IMR-90 (cell line): ENCODE measurements around the gene SORD. TPM values are rescaled to one million over a fixed set of nuclear protein-coding genes. Genes with fewer than 3 reads are reported as not detected.

Experiments used
- ATAC-seq: fragments of 200-7000 bp; cut with Tn5 transposase; 2 replicates; pipeline ENCODE4 v1.9.1; 2020; ENCODE audit warnings: low read depth, mild to moderate bottlenecking, moderate library complexity
- BruUV-seq: library from RNA; stranded (reverse); fragments of 400-500 nt; replicated peaks from 2 replicates; lab custom pipeline; 2021; lab: Mats Ljungman, UMichigan
- CTCF ChIA-PET: fragments of 300-600 bp; formaldehyde crosslinking; extraction: SDS; loops from one replicate; lab custom pipeline; 2021; ENCODE audit warnings: antibody characterized with exemption; lab: Yijun Ruan, JAX
- POLR2A ChIA-PET: fragments of 300-600 bp; sonication (Branson Sonifier 250); formaldehyde crosslinking; loops from one replicate; lab custom pipeline; 2022; ENCODE audit warnings: antibody characterized with exemption; ENCODE audit not compliant: unreplicated experiment; lab: Charles Lee
- DNase-seq: peaks from one replicate; pipeline ENCODE4 v3.0.0; 2013
- H2AFZ ChIP-seq: replicated peaks from 2 replicates; pipeline ENCODE3; 2013; ENCODE audit warnings: low read length, mild to moderate bottlenecking; ENCODE audit not compliant: poor library complexity
- H2AK5ac ChIP-seq: 2 replicates; pipeline ENCODE4 v1.6.1; 2013; ENCODE audit warnings: low read depth, low read length, inconsistent platforms
- H2AK9ac ChIP-seq: replicated peaks from 2 replicates; pipeline ENCODE3; 2013; ENCODE audit warnings: mild to moderate bottlenecking, low read depth, low read length, moderate library complexity; ENCODE audit not compliant: poor library complexity
- H2BK120ac ChIP-seq: 2 replicates; pipeline ENCODE4 v1.6.1; 2013; ENCODE audit warnings: low read depth, low read length, inconsistent platforms
- H2BK15ac ChIP-seq: 3 replicates; pipeline ENCODE4 v1.6.1; 2013; ENCODE audit warnings: low read depth, low read length, inconsistent platforms
- H2BK20ac ChIP-seq: 2 replicates; pipeline ENCODE4 v1.6.1; 2013; ENCODE audit warnings: low read depth, mild to moderate bottlenecking, inconsistent platforms, low read length, moderate library complexity
- H2BK5ac ChIP-seq: 2 replicates; pipeline ENCODE4 v1.6.1; 2013; ENCODE audit warnings: mild to moderate bottlenecking, low read depth, low read length, inconsistent platforms; ENCODE audit not compliant: poor library complexity, severe bottlenecking
- H3K14ac ChIP-seq: replicated peaks from 2 replicates; pipeline ENCODE4 v1.6.1; 2013; ENCODE audit warnings: low read depth, low read length, inconsistent platforms
- H3K18ac ChIP-seq: 2 replicates; pipeline ENCODE4 v1.6.1; 2013; ENCODE audit warnings: low read depth, low read length, control low read depth
- H3K23ac ChIP-seq: 2 replicates; pipeline ENCODE4 v1.6.1; 2013; ENCODE audit warnings: low read depth, low read length, inconsistent platforms
- H3K27ac ChIP-seq: 2 replicates; pipeline ENCODE4 v1.5.1; 2013; ENCODE audit warnings: mild to moderate bottlenecking, control low read depth, low read length; ENCODE audit not compliant: insufficient read depth
- H3K27me3 ChIP-seq: 2 replicates; pipeline ENCODE4 v1.6.1; 2013; ENCODE audit warnings: low read length; ENCODE audit not compliant: control insufficient read depth, insufficient read depth
- H3K36me3 ChIP-seq: 2 replicates; pipeline ENCODE4 v1.6.1; 2013; ENCODE audit warnings: low read length, mixed read lengths; ENCODE audit not compliant: control insufficient read depth, insufficient read depth
- H3K4ac ChIP-seq: 2 replicates; pipeline ENCODE4 v1.6.1; 2013; ENCODE audit warnings: low read depth, low read length, inconsistent platforms
- H3K4me1 ChIP-seq: 2 replicates; pipeline ENCODE4 v1.6.1; 2013; ENCODE audit warnings: low read length, mixed read lengths; ENCODE audit not compliant: control insufficient read depth, insufficient read depth
- H3K4me2 ChIP-seq: 2 replicates; pipeline ENCODE4 v1.6.1; 2013; ENCODE audit warnings: low read depth, mild to moderate bottlenecking, control low read depth, low read length, moderate library complexity
- H3K4me3 ChIP-seq: 2 replicates; pipeline ENCODE4 v1.5.1; 2013; ENCODE audit warnings: low read depth, mild to moderate bottlenecking, control low read depth, low read length, moderate library complexity; ENCODE audit not compliant: insufficient read depth
- H3K56ac ChIP-seq: 2 replicates; pipeline ENCODE4 v1.6.1; 2013; ENCODE audit warnings: low read length, inconsistent platforms; ENCODE audit not compliant: insufficient read depth; ENCODE audit errors: extremely low read depth
- H3K79me1 ChIP-seq, 2 experiments: 2 replicates each; pipeline ENCODE4 v1.6.1; 2013; ENCODE audit warnings: low read length in 2 of 2, inconsistent platforms in 1 of 2, low read depth in 1 of 2
- H3K9ac ChIP-seq: 2 replicates; pipeline ENCODE4 v1.6.1; 2013; ENCODE audit warnings: low read depth, low read length, control low read depth
- H3K9me1 ChIP-seq: 2 replicates; pipeline ENCODE4 v1.6.1; 2013; ENCODE audit warnings: low read length, inconsistent platforms; ENCODE audit not compliant: insufficient read depth
- H3K9me3 ChIP-seq: 2 replicates; pipeline ENCODE4 v1.6.1; 2013; ENCODE audit warnings: low read length; ENCODE audit not compliant: control insufficient read depth, insufficient read depth
- H4K20me1 ChIP-seq: 2 replicates; pipeline ENCODE4 v1.6.1; 2013; ENCODE audit warnings: low read length, inconsistent platforms; ENCODE audit not compliant: insufficient read depth
- H4K5ac ChIP-seq: 2 replicates; pipeline ENCODE4 v1.6.1; 2013; ENCODE audit warnings: mild to moderate bottlenecking, low read depth, low read length, control low read depth
- H4K8ac ChIP-seq, 2 experiments: 2 replicates each; pipeline ENCODE4 v1.6.1; 2013; ENCODE audit warnings: low read depth in 2 of 2, low read length in 2 of 2, control low read depth in 1 of 2, inconsistent platforms in 1 of 2
- H4K91ac ChIP-seq: 2 replicates; pipeline ENCODE4 v1.6.1; 2013; ENCODE audit warnings: low read depth, low read length, inconsistent platforms; ENCODE audit not compliant: insufficient read depth
- BHLHE40 ChIP-seq: fragments of 150-350 bp; IDR thresholded peaks from 2 replicates; pipeline ENCODE4 v1.6.1; 2016; ENCODE audit warnings: mild to moderate bottlenecking, low read depth, low read length
- CEBPB ChIP-seq: IDR thresholded peaks from 2 replicates; pipeline ENCODE4 v1.6.1; 2012; ENCODE audit warnings: low read depth, low read length, improper control_type of control experiment
- MAFK ChIP-seq: IDR thresholded peaks from 2 replicates; pipeline ENCODE4 v1.6.1; 2012; ENCODE audit warnings: low read depth, low read length, improper control_type of control experiment
- MAZ ChIP-seq: IDR thresholded peaks from 2 replicates; pipeline ENCODE4 v1.6.1; 2012; ENCODE audit warnings: low read depth, mild to moderate bottlenecking, low read length, improper control_type of control experiment, moderate library complexity, borderline replicate concordance
- MXI1 ChIP-seq: IDR thresholded peaks from 2 replicates; pipeline ENCODE4 v1.6.1; 2012; ENCODE audit warnings: low read depth, mild to moderate bottlenecking, low read length, moderate library complexity, borderline replicate concordance
- POLR2A ChIP-seq: IDR thresholded peaks from 2 replicates; pipeline ENCODE4 v1.6.1; 2012; ENCODE audit warnings: mild to moderate bottlenecking, low read depth, low read length
- SMC3 ChIP-seq: fragments of 150-350 bp; IDR thresholded peaks from 2 replicates; pipeline ENCODE4 v1.6.1; 2016; ENCODE audit warnings: low read depth, mild to moderate bottlenecking, antibody characterized with exemption, low read length, moderate library complexity
- WGBS, 2 experiments: methylation state at CpG; one replicate each; pipeline versions ENCODE4 v1.1.5 to v1.1.7; 2013; ENCODE audit warnings: missing lambda C conversion rate in 2 of 2; ENCODE audit not compliant: insufficient read length in 1 of 2; ENCODE audit errors: extremely low coverage in 2 of 2; 5-methylcytosine and 5-hydroxymethylcytosine counted together
- dilution Hi-C: fragments of 300-500 bp; cut with HindIII; formaldehyde crosslinking; loops from one replicate; pipeline ENCODE4 v1.14.3; 2018; ENCODE audit warnings: low sequenced_read_pairs; ENCODE audit not compliant: unreplicated experiment
- in situ Hi-C: fragments of 300-500 bp; cut with MboI; formaldehyde crosslinking; loops from 3 replicates; pipeline ENCODE4 v1.14.3; 2019; ENCODE audit warnings: low sequenced_read_pairs, inconsistent platforms, mixed read lengths
- intact Hi-C: fragments of 100-400 bp; cut with micrococcal nuclease; formaldehyde crosslinking; loops from 2 replicates; pipeline ENCODE4 v1.10.0; 2022
- polyA plus RNA-seq, 3 experiments: library from polyadenylated mRNA; depleted of rRNA; stranded (reverse); fragments of >200 nt; gene quantifications; 2 replicates each; pipeline ENCODE4 v1.2.3, GENCODE V29; 2012; ENCODE audit warnings: low replicate concordance in 1 of 3
- total RNA-seq: library from RNA; depleted of rRNA; stranded (reverse); fragments of >200 nt; gene quantifications from 2 replicates; pipeline ENCODE4 v1.2.3, GENCODE V29; 2012
- TF ChIP-seq, protein P1 (sequence below): conservative IDR thresholded peaks from 2 replicates; pipeline ENCODE4 v1.5.1; 2012; ENCODE audit warnings: mild to moderate bottlenecking, low read depth, low read length, improper control_type of control experiment

Gene SORD
- total and polyA plus RNA-seq, 2 of the 4 experiments (the other 2 are of a cell fraction): 27.6 to 34.2 TPM

DNA sequence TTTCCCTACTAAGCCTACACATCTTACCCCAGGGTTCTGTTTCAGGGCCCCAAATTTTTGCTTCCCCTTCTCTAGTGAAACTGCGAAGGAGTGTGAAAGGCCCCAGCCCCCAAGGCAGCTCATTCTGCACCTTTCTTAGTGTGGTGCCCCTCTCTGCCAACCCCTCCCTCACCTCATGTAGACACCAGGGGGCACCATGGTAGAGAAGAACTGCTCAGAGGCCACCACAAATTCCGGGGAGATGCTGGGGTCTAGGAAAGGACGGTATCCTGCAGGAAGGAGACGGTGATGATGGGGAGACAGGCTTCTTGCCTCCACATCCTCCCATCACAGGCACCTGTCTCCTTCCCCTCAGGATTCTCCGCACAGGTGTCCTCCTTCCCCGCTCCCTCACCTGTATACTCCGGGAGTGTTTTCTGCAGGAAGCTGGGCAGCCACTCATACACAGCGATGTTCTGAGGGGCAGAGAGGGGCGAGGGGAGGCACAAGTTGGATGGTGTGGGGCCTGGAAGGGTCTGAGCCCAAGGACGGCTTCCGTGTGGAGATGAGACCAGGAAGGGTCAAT is 87.3 kb downstream of the SORD start:
- H4K91ac ChIP-seq: no peak overlapping the region
- H4K5ac ChIP-seq: no peak overlapping the region
- H3K36me3 ChIP-seq: no peaks in the 10 kb centered on the region
- no peak overlapping the region for H2BK15ac ChIP-seq
- no peak overlapping the region for H3K56ac ChIP-seq
- intact Hi-C loops (no loop called here), in situ Hi-C loops (no loop called here), dilution Hi-C loops (no loop called here)
- ChIA-PET CTCF (interaction anchor here (2.7 kb wide), 1 partner anchor 8 kb away, joined by 12 read pairs; no protein-coding TSS in a partner anchor), POLR2A (no interaction called here)
- no CpG with 5 or more reads among the region's 11 CpGs for WGBS, 2 experiments
- H3K79me1 ChIP-seq: no peaks in the 10 kb centered on the region
- no peak overlapping the region for H3K4me2 ChIP-seq
- DNase-seq (no peak), ATAC-seq (no peak)
- H3K4ac ChIP-seq: no peak overlapping the region
- H3K18ac ChIP-seq: no peak overlapping the region
- no TSS peak for BruUV-seq
- H3K23ac ChIP-seq: no peak overlapping the region
- no peak overlapping the region for H3K9ac ChIP-seq
- peaks cover 83% of the 10 kb centered on the region for H3K27me3 ChIP-seq
- H3K4me1 ChIP-seq: no peaks in the 10 kb centered on the region
- H2BK120ac ChIP-seq: no peak overlapping the region
- no peak overlapping the region for H2AFZ ChIP-seq
- no peak overlapping the region for H3K14ac ChIP-seq
- TF ChIP-seq SMC3: no peak
- no peak for TF ChIP-seq MXI1
- no peak for TF ChIP-seq CEBPB
- TF ChIP-seq, protein P1, sequence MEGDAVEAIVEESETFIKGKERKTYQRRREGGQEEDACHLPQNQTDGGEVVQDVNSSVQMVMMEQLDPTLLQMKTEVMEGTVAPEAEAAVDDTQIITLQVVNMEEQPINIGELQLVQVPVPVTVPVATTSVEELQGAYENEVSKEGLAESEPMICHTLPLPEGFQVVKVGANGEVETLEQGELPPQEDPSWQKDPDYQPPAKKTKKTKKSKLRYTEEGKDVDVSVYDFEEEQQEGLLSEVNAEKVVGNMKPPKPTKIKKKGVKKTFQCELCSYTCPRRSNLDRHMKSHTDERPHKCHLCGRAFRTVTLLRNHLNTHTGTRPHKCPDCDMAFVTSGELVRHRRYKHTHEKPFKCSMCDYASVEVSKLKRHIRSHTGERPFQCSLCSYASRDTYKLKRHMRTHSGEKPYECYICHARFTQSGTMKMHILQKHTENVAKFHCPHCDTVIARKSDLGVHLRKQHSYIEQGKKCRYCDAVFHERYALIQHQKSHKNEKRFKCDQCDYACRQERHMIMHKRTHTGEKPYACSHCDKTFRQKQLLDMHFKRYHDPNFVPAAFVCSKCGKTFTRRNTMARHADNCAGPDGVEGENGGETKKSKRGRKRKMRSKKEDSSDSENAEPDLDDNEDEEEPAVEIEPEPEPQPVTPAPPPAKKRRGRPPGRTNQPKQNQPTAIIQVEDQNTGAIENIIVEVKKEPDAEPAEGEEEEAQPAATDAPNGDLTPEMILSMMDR: no peak
- TF ChIP-seq POLR2A: no peak
- TF ChIP-seq BHLHE40: no peak
- TF ChIP-seq MAFK: no peak
- TF ChIP-seq MAZ: no peak
- H3K9me1 ChIP-seq: no peaks in the 10 kb centered on the region
- H4K8ac ChIP-seq: no peak overlapping the region
- H4K20me1 ChIP-seq: no peaks in the 10 kb centered on the region
- H3K27ac ChIP-seq: no peak overlapping the region
- no peak overlapping the region for H3K4me3 ChIP-seq
- H2AK9ac ChIP-seq: no peak overlapping the region
- H2BK20ac ChIP-seq: no peak overlapping the region
- H3K9me3 ChIP-seq: no peaks in the 10 kb centered on the region
- H2BK5ac ChIP-seq: no peak overlapping the region
- no peak overlapping the region for H2AK5ac ChIP-seq
